ENCODE measurements around the gene RAE1.

RAE1 gene

DNA sequence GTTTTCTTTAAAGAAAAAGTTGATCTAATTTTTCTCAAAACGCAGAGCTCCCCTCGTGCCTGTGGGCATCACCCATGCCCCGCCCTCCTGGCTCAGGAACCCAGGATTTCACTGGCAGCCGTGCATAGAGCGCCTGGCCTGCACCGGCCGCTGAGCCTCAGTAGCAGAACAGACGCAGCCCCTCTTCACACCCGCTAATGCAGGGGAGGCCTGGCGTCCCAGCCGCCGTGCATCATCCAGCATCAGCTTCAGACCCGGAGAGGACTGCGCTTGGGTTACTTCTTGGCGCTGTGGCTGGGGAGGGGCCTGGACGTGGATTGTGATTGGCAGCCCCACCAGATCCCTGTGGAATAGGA is 58.2 kb downstream of the RAE1 start:
- H4K20me1 ChIP-seq (ENCODE audit: insufficient read depth, low read length, poor library complexity, severe bottlenecking) = peaks cover 21% of the 10 kb centered on the region
- H3K36me3 ChIP-seq (ENCODE audit: insufficient read depth, low read length) = peaks cover 63% of the 10 kb centered on the region; the same call in 1 of the 2 replicates
- H2AFZ ChIP-seq (ENCODE audit: low read length) = no peak overlapping the region
- no peaks in the 10 kb centered on the region for H3K9me2 ChIP-seq (replicated peaks; ENCODE audit: low read depth, low read length)
- H3K4me1 ChIP-seq (ENCODE audit: insufficient read depth, low read length, poor library complexity, severe bottlenecking) = no peaks in the 10 kb centered on the region
- peaks cover 22% of the 10 kb centered on the region for H3K79me2 ChIP-seq (ENCODE audit: insufficient read depth, low read length)
- H3K4me3 ChIP-seq (ENCODE audit: low read length, poor library complexity, severe bottlenecking) = no peak overlapping the region
- H3K27me3 ChIP-seq (ENCODE audit: insufficient read depth, low read length, poor library complexity, severe bottlenecking) = no peaks in the 10 kb centered on the region
- H3K9ac ChIP-seq (ENCODE audit: low read depth, low read length, poor library complexity, severe bottlenecking) = no peak overlapping the region
- no peaks in the 10 kb centered on the region for H3F3A ChIP-seq (ENCODE audit: low read depth)
- no peak for TF ChIP-seq EZH2phosphoT487 (IDR thresholded peaks at IDR 0.05; ENCODE audit: borderline replicate concordance)
- H3K9me3 ChIP-seq (ENCODE audit: insufficient read depth, low read depth, low read length) = no peaks in the 10 kb centered on the region
- H3K4me2 ChIP-seq (ENCODE audit: low read depth, low read length, poor library complexity, severe bottlenecking) = no peak overlapping the region

DNA sequence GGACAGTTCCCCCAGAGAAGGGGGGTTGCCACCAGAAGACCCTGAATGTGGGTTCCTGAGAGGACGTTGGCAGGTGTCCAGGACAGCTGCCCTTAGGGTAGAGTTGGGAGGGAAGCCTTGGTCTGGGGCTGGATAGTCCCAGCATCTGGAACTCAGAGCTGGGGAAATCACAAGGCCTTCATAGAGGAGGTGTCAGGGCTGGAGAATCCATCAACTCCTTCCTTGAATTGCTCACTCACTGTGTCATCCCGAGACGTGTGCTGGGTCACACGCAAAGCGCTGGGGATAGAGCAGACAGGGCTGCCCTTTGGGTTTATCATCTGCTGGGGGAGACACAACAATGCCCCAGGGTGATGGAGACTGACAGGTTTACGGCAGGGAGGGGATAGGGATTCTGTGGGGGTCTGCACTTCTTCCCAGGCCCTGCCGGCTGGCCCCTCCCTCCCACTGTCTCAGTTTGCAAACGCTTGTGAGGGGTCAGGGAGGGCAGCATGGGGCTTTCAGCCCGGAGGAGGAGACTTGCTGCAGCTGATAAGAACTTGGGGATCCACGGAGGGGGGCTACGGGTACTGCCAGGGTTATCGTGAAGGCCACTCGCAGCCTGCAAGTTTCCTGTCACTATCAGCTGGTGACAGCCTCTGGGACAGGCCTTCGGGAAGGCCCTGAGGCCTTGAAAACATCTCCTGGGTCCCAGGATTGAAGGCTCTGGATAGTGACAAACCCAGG is 58.8 kb downstream of the RAE1 start:
- H3K4me1 ChIP-seq (ENCODE audit: insufficient read depth, low read length, poor library complexity, severe bottlenecking) = no peaks in the 10 kb centered on the region
- H3K36me3 ChIP-seq (ENCODE audit: insufficient read depth, low read length) = peaks cover 58% of the 10 kb centered on the region; the same call in 1 of the 2 replicates
- no peak overlapping the region for H3K4me2 ChIP-seq (ENCODE audit: low read depth, low read length, poor library complexity, severe bottlenecking)

DNA sequence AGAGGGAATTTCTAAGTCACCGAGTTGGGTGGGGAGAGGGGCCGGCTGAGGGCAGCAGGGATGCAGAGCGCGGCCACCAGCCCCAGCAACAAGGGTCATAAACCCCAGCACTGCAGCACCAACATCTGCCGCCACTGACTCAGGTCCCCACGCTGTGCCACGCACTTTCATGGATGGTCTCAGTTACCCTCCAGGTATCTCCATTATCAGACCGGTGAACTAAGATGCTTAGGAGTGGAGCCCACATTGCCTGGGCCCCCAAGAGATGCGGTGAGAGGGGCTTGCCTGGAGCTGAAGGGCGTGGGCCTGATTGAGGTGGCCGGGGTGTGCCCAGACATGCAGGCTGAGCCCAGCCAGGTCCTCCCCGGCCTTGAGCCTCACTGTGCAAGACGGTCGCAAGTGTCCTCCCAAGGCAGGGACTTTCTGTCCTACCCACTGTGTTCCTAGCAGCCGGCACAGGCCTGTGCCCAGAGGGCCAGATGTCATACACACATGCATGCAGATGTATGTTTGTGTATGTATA is 59.4 kb downstream of the RAE1 start:
- Histone ChIP-seq H3K36me3 (ENCODE audit: insufficient read depth, low read length) (peaks cover 51% of the 10 kb centered on the region; the same call in 1 of the 2 replicates), H3F3A (ENCODE audit: low read depth) (no peaks in the 10 kb centered on the region), H3K79me2 (ENCODE audit: insufficient read depth, low read length) (peaks cover 10% of the 10 kb centered on the region; the same call in 1 of the 2 replicates), H3K9ac (ENCODE audit: low read depth, low read length, poor library complexity, severe bottlenecking) (no peak overlapping the region), H3K4me1 (ENCODE audit: insufficient read depth, low read length, poor library complexity, severe bottlenecking) (no peaks in the 10 kb centered on the region), H3K4me3 (ENCODE audit: low read length, poor library complexity, severe bottlenecking) (no peak overlapping the region), H3K9me3 (ENCODE audit: insufficient read depth, low read depth, low read length) (no peaks in the 10 kb centered on the region), H3K4me2 (ENCODE audit: low read depth, low read length, poor library complexity, severe bottlenecking) (no peak overlapping the region), H3K9me2 (replicated peaks; ENCODE audit: low read depth, low read length) (no peaks in the 10 kb centered on the region), H4K20me1 (ENCODE audit: insufficient read depth, low read length, poor library complexity, severe bottlenecking) (peaks cover 12% of the 10 kb centered on the region), H2AFZ (ENCODE audit: low read length) (no peak overlapping the region), H3K27me3 (ENCODE audit: insufficient read depth, low read length, poor library complexity, severe bottlenecking) (no peaks in the 10 kb centered on the region)
- TF ChIP-seq EZH2phosphoT487 (IDR thresholded peaks at IDR 0.05; ENCODE audit: borderline replicate concordance) = no peak
- TF ChIP-seq, protein P1, sequence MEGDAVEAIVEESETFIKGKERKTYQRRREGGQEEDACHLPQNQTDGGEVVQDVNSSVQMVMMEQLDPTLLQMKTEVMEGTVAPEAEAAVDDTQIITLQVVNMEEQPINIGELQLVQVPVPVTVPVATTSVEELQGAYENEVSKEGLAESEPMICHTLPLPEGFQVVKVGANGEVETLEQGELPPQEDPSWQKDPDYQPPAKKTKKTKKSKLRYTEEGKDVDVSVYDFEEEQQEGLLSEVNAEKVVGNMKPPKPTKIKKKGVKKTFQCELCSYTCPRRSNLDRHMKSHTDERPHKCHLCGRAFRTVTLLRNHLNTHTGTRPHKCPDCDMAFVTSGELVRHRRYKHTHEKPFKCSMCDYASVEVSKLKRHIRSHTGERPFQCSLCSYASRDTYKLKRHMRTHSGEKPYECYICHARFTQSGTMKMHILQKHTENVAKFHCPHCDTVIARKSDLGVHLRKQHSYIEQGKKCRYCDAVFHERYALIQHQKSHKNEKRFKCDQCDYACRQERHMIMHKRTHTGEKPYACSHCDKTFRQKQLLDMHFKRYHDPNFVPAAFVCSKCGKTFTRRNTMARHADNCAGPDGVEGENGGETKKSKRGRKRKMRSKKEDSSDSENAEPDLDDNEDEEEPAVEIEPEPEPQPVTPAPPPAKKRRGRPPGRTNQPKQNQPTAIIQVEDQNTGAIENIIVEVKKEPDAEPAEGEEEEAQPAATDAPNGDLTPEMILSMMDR (conservative IDR thresholded peaks at IDR 0.05; ENCODE audit: low read length) = no peak

More for the DNA sequence above, 58.8 kb downstream of the RAE1 start:
- Histone ChIP-seq H4K20me1 (ENCODE audit: insufficient read depth, low read length, poor library complexity, severe bottlenecking) (peaks cover 18% of the 10 kb centered on the region), H3K9me3 (ENCODE audit: insufficient read depth, low read depth, low read length) (no peaks in the 10 kb centered on the region), H3K9me2 (replicated peaks; ENCODE audit: low read depth, low read length) (no peaks in the 10 kb centered on the region), H3K9ac (ENCODE audit: low read depth, low read length, poor library complexity, severe bottlenecking) (no peak overlapping the region), H3F3A (ENCODE audit: low read depth) (no peaks in the 10 kb centered on the region), H2AFZ (ENCODE audit: low read length) (no peak overlapping the region), H3K4me3 (ENCODE audit: low read length, poor library complexity, severe bottlenecking) (no peak overlapping the region), H3K79me2 (ENCODE audit: insufficient read depth, low read length) (peaks cover 17% of the 10 kb centered on the region; the same call in 1 of the 2 replicates), H3K27me3 (ENCODE audit: insufficient read depth, low read length, poor library complexity, severe bottlenecking) (no peaks in the 10 kb centered on the region)
- TF ChIP-seq, protein P1 (conservative IDR thresholded peaks at IDR 0.05; ENCODE audit: low read length) = no peak
- no peak for TF ChIP-seq EZH2phosphoT487 (IDR thresholded peaks at IDR 0.05; ENCODE audit: borderline replicate concordance)
